DMS79 (cell line): ENCODE measurements around the gene CABP7.

ENCODE experiments used
- DNase-seq: peaks from one replicate; lab custom pipeline; 2025; lab: John Stamatoyannopoulos, UW

The CABP7 gene

DNA sequence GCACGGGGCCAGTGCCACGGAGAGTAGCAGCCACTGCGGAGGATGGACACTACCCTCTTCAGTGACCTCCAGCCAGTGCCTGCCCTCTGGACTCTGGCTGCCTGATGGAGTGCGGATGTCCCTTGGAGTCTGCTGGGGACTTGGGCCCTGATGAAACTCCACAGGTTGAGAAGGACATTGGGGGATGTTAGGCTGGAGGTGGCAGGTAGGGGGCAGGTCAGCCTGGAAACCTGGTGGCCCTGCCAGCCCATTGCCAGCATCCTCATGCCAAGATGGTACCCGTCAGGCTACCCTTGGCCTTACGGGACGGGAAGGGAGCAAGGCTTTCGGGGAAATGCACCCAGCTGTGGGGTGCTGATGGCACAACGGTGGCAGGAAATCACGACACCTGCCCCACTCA, 4.0 kb downstream of the CABP7 start:
- DNase-seq = no peak

DNA sequence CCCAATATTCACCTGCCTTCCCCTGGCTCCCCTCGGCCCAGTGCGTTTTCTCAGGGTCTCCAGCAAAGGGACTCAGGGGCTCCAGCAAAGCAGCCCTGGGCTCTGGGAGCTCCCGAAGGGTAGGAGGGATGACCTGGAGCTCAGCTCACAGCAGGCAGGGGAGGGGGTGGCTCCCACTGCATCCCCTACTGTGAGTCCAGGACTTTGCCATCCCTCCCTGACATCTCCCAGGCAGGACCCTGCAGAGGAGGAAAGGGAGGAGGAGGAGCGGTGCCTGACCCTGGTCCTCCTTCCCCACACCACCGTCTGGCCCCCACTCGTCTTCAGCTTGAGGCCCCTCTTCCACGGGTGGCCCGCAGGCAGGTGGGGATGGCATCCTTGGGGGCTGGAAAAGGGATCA, 5.0 kb downstream of the CABP7 start:
- no peak for DNase-seq

- no peak for DNase-seq
Measured at GRCh38 chr22:29726106-29726505, 6.3 kb downstream of the CABP7 start.

GRCh38 chr22:29726512-29727130, 6.8 kb downstream of the CABP7 start:
- no peak for DNase-seq

GRCh38 chr22:29727131-29727523, 7.3 kb downstream of the CABP7 start:
- DNase-seq = no peak

DNA sequence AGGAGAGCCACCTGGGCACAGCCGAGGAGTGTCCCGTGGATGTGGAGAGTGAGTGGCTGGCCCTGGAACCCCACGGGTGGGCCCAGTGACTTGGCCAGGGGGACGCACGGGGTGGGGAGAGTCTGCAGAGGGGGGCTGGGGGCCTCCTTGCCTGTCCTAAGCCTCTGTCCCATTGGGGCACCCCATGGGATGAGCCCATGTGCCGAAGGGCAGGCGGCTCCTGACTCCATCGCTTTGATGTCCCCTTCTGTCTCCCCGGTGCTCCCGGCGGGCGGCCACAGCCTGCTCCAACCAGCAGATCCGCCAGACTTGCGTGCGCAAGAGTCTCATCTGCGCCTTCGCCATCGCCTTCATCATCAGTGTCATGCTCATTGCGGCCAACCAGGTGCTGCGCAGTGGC, 9.4 kb downstream of the CABP7 start:
- no peak for DNase-seq

GRCh38 chr22:29731058-29731850, 11.5 kb downstream of the CABP7 start:
- DNase-seq = no peak

- DNase-seq = no peak
Measured at GRCh38 chr22:29732883-29733282, 13.1 kb downstream of the CABP7 start.

GRCh38 chr22:29733362-29734201, 13.8 kb downstream of the CABP7 start:
- peak; percentile 61 for DNase-seq

DNA sequence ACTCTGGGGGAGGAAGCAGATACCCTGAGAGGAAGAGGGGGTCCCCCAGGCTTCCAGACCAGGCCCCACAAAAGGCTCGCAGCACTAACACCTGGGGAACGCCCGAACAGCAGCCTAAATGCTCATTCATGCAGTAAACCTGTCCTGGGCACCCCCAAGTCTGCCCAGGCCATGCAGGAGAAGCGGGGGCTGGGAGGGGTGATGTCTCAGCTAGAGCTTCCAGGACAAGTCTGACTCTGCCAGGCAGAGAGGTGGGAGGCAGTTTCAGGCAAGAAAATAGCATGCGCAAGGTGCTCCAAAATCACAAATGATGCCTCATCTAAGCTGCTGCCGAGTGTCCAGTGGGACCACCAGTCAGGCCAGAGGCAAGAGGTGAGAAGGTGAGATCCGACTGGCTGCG, 14.6 kb downstream of the CABP7 start:
- DNase-seq = no peak

GRCh38 chr22:29734838-29735237, 15.0 kb downstream of the CABP7 start:
- DNase-seq = no peak

GRCh38 chr22:29735416-29735815, 15.6 kb downstream of the CABP7 start:
- DNase-seq = no peak

DNA sequence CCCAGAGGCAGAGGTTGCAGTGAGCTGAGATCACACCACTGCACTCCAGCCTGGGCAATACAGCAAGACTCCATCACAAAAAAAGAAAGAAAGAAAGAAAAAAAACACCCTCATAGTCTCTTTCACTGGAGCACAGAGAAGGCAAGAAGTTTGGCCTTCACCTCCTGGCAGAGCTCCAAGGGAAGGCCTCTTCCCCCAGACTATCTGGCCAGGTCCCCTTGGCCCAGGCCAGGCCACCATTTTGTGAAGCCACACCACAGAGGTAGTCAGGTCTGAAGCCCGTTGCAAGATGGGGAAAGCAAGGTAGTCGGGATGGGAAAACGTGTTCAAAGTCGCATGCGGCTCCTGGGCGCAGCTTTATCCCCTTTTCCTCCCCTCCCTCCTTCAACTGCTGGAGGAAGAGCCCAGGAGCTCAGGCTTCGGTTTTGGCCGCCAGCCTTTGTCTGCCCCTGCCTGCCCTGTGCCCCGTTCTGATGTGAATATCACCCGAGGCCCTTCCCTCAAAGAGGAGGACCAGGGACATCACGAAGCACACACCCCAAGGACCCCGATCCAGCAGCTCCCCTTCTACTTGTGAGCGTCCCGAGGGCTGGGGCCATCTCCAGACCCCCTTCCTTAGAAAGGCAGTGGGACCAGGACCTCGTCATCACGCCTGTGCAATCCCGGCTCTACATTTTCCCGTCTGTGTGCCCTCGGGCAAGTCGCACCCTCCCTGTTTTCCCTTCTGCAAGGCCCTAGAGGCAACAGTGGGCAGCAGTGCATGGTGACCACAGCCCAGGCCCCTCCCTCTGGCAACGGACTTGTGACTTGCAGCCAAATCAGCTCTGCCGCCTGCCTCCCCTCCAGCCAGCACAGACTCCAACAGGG, 17.7 kb downstream of the CABP7 start:
- no peak for DNase-seq

DNA sequence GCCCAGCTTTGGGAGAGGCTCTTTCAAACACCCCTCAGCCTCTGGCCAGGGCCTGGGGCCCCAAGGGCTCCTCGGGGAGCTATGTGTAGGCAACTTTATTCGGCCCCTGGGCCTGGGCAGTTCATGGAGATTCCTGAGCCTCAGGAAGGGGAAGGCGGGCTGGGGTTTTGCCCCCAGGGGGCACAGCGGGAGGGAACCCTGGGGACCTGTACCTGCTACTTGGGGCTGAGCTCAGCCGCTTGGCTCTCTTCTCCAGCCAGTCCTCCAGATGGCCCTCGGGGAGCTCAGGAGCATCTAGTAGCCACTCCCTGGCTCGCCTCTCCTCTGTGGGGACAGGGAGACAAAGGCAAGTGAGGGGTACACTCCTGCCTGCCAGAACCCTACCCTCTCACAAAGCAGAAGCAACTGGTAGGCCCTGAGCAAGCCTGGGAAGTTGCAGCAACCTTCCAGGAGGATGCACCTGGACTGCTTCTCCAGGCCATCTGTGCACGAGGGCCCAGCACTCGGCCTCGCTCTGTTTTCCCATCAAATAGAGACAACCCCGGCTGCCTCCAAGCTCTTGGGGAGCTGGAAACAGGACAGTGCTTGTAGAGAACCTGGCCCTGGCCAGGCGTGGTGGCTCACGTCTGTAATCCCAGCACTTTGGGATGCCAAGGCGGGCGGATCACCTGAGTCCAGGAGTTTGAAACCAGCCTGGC, 18.5 kb downstream of the CABP7 start:
- DNase-seq = no peak

DNA sequence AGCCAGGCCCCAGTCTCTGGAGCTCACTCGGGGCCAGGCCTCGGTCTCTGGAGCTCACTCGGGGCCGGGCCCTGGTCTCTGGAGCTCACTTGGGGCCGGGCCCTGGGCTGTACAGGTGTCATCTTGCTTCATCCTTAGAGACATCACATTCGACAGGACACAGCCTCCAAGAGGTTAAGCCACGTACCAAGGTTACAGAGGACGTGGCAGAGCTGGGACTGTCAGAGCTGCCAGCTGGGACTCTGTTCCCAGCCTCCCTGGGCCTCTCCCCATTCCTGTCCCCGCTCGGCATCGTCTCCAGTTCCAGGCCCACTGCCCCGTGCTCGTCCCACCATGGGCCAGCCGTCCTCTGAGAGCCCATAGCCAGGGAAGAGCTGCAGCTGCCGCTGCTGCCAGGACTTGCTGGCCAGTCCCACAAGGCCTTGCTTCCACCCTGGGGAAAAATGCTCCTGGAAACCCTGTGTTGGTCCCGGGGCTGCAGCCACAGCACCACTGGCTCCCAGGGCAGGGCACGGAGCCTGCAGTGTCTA, 19.6 kb downstream of the CABP7 start:
- DNase-seq = no peak

- no peak for DNase-seq
Measured at GRCh38 chr22:29740216-29740615, 20.4 kb downstream of the CABP7 start.

DNA sequence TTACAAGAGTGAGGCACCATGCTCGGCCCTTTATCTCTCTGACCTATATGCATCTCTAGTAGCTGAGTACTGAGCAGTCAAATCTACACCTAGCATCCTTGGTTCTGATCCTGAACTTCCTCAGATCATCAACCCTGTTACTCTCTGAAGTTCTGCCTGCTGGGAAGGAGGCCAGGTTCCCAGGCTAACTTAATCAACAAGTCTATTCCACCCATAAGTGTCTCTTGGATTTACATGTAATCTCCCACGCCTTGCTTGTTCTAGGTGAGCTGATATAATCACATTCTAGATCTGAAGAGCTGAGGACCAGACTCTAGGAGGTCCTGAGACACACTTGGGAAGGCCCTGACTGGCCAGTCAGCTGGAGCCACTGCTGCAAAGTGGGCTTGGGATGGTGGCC, 22.1 kb downstream of the CABP7 start:
- DNase-seq = no peak

DNA sequence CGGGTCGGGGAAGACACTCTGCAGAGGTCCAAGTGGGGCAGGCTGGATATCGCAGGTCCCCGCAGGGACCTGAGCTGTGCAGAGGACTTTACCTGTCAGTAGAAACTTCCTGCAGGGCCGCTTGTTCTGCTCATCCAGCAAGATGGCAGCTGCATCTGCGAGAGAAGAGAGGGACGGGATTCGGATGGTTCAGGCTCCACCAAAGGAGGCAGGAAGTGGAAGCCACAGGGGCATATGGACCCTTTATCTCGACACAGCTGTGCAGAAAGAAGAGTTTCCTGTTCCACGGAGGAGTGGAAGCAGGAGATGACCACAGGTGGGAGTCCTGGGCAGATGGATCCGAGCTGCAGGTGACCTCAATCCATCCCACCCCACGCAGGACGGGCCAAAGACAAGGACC, 22.5 kb downstream of the CABP7 start:
- no peak for DNase-seq

- peak; percentile 94 for DNase-seq
Measured at GRCh38 chr22:29744902-29745301, 25.1 kb downstream of the CABP7 start.

GRCh38 chr22:29747832-29748231, 28.0 kb downstream of the CABP7 start:
- DNase-seq = no peak

DNA sequence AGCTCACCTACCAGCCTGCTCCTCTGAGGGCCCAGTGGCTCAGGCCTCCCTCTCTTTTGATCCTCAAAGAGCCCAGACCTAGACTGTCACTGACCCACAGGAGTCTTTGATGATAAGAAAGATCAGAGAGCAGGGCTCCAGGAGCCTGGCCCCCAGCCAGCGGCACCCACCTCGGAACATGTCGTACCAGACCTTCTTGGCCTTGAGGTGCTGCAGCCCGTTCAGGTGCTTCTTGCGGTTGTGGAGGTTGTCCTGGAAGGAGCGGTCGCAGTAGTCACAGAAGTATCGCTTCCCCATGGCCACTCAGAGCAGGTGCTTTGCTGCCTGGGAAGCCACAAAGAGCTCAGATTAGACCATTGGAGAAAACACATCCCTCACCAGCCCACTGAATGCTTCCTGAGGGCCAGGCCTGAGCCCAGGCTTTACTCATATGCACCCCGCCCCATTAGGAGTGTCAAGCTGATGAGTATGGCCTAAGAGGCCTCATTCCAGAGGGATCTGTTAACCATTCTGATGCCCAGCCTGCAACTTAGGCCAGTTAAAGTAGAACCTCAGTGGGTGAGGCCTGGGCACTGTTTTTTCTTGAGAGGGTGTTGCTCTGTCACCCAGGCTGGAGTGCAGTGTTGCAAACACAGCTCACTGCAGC, 28.6 kb downstream of the CABP7 start:
- no peak for DNase-seq
